OCI-M2 (cell line): ENCODE measurements around the gene KLKB1.
"Not testable (repeated sequence)": the region's sequence is repeated elsewhere in the genome, so short reads cannot be mapped to it uniquely, and the experiment has no call there.

Experiments used
- DNase-seq: peaks from one replicate; lab custom pipeline; 2025; ENCODE audit not compliant: unreplicated experiment; lab: John Stamatoyannopoulos, UW

Gene KLKB1

DNA sequence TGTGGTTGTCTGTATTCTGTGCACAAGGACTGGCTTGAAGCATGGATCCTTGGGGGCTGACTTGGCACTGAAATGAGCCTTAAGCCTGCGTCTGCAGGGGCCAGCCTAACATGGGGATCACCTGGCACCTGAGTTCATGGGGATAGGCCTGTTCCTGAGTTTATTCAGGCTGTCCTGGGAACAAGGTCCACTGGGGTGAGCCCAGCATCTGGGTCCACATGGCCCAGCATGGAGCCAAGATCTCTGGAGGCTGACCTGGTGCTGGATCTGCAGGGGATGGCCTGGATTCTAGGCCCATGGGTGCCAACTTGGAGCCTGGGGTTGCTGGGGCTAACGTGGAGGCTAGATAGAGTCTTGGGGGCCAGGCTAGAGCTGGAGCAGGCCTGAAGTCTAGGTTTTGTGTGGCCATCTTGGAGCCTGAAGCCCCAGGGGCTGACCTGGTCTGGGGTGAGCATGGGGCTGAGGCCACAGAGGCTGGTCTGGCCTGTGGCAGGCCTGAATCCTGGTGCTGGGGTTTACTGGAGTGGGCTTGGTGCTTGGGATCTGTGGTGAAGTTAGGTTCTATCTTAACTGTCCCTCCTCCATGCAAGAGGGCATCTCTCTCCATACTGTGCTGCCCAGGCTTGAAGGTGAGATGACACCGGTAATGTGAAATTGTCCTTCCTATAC lies 652 bp upstream of the KLKB1 start:
- DNase-seq: no peak

DNA sequence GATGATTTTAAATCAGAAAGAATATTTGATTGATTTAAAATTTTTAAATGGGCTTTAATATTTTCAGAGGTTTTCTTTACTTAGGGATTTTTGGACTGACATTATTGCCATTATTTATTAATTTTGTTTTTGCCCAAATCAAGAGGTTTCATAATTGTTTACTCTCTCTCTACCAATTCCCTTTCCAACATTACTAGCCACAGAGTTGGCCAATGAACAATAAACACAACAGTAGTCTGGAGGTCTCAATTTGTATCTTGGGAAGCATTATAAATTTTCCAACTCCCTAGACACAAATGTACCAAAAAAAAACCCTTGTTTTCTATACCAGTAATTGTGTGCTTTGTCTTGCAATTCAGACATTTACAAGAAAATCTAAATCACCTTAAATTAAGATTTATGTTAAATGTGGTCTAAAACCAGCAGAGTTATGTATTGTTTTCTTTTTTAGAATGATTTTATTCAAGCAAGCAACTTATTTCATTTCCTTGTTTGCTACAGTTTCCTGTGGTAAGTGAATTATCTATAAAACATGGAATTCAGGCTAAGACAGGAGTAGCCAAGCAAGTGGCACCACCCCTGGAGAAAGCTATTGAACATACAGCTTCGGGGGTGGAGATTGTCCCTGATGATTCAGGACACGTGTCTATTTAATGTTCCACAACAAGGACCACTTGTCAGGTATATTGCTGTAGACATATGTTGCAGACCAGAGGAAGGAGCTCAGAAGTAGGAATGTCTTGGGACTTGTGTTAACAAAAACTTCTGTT lies 622 bp downstream of the KLKB1 start:
- no peak for DNase-seq

DNA sequence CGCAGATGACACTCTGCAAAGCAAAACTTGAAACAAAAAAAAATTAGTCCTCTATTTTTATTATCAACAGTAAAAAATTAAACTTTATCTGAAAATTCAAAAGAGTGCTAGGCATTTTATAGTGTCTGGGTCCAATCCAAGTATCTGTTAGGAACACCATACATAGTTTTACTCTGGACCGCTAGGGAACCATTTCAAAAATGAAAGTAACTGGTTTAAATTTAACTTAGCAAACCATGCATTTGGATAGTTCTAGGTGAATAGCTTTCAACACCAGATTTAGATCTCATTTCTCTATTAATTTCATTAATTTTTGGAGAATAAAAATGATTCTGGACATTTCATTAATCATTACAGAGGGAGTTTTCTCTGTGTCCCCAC lies 1.2 kb downstream of the KLKB1 start:
- DNase-seq: no peak

DNA sequence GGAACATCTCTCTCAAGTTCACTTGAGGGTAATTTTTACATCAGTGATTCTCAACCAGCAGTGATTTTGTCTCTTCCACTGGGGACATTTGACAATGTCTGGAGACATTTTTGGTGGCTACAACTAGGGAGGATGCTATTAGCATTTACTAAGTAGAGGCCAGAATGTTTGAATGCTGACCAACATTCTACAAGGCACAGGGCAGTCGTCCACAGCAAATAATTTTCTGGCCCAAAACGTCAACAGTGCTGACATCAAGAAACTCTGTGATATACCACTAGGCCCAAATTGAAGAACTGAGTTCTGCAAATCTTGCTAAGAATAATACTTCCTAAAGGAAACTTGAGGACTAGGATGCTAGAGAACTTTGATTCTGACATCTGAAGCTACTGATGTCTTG lies 7.1 kb downstream of the KLKB1 start:
- DNase-seq: no peak

DNA sequence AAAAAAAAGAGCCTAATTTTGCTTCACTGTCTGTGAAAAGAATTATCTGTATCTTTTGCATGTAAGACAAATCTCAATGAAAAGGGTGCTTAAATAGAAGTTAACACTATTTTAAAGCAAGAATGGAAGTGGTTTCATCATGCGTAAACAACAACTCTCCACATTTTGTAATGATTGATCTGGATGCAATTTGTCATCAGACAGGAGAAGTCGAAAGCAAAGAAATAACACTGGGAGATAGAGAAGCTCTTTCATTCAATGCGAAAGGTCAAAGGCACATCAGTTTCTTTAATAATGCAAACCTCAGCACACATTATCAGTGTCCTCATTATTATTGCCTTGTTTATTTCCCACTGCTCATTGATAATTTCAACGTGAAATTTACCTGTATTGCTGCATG lies 8.8 kb downstream of the KLKB1 start:
- no peak for DNase-seq

DNA sequence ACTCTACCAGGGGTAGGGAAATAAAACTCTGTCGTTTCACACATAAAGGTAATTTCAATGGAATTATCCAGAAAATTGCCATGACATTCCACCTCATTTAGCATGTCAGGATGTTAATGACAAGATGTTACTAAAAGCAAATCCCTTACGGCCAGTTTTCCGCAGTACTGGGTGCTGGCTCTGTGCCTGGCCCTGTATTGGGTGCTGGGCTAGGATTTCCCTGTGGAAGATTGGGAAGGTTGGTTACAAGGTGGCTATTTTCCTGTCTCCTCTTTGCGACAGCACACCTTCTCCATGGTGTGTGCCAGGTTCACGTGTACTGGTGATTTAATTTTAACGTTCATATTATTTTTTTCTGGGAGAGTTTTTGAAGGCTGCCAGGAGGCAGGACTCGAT lies 13.1 kb downstream of the KLKB1 start:
- DNase-seq: no peak

DNA sequence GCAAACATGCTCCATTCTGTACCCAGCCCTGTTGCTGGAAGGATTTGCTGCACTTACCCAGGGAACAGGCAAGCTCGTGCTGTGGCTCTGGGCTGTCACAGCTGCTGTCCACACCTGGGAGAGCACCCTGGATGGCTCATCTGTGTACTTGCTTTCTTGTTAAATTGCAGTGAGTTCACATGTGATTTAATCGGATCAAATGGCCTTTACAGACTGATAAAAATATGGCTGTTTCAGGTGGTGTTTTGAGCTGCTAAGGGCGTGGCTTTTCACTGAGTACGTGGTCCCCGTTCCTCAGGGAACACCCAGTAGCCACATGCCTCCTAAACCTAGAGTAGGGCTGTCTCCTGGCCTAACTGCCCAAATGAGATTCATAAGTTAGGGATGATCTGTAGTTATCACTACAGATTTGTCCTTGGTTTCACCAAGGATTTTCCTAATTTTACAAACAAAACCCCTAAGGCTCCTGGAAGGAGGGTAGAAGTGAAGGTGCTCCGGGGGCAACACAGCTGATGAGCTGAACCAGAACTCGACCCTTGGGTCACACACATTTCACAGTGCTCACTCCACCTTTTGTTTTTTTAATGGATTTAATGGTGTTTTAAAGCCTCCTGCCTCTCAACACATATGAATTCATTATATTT lies 13.7 kb downstream of the KLKB1 start:
- no peak for DNase-seq

DNA sequence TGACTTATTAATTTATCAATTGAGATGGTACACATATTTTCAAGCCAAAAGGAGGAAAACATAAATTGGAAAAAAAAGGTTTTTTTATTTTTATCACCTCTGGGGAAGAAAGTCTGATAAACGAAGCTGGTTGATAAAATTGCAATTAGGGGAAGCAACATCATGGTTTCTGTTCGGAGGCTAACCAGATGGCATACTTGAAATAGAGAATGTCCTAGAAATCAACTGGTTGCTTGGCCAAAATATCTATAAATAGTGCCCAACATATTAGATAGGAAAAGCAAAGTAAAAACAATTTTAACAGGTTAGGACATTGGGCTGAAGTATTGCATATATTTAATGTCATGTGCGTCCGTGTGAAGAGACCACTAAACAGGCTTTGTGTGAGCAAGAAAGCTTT lies 14.3 kb downstream of the KLKB1 start:
- DNase-seq: no peak

DNA sequence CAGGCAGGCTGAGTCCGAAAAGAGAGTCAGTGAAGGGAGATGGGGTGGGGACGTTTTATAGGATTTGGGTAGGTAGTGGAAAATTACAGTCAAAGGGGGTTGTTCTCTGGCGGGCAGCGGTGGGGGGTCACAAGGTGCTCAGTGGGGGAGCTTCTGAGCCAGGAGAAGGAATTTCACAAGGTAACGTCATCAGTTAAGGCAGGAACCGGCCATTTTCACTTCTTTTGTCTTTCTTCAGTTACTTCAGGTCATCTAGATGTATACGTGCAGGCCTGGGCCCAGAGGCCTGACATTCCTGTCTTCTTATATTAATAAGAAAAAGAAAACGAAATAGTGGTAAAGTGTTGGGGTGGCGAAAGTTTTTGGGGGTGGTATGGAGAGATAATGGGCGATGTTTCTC lies 14.7 kb downstream of the KLKB1 start:
- not testable (repeated sequence) for DNase-seq

DNA sequence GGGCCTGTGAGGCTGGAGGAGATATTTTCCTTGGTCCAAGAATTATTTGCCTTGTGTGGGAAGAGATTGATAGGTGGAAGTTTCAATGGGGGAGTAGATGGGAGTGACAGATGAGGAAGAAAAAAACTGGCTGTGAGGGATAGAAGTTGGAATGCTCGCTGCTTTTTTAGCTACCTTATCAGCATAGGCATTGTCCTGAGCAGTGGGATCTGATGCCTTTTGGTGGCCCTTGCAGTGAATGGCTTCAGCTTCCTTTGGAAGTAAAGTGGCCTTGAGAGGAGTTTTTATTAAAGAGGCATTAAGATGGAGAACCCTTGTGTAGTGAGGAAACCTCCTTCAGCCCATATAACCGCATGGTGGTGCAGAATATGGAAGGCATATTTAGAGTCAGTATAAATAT lies 16.0 kb downstream of the KLKB1 start:
- DNase-seq: no peak

DNA sequence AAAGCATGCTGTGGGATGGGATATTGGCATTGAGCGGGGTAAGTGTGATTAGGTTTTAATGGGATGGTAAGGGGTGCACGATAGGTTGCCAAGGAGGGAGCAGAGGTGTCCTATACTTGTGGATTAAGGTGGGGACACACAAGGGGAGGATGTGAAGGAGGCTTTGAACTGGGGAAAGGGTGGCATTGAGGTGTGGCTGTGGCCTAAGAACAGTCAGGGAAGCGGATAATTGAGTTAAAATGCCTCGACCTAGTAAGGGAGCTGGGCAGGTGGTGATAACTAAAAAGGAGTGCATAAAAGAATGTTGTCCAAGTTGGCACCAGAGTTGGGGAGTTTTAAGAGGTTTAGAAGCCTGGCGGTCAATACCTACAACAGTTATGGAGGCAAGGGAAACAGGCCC lies 17.5 kb downstream of the KLKB1 start:
- no peak for DNase-seq

DNA sequence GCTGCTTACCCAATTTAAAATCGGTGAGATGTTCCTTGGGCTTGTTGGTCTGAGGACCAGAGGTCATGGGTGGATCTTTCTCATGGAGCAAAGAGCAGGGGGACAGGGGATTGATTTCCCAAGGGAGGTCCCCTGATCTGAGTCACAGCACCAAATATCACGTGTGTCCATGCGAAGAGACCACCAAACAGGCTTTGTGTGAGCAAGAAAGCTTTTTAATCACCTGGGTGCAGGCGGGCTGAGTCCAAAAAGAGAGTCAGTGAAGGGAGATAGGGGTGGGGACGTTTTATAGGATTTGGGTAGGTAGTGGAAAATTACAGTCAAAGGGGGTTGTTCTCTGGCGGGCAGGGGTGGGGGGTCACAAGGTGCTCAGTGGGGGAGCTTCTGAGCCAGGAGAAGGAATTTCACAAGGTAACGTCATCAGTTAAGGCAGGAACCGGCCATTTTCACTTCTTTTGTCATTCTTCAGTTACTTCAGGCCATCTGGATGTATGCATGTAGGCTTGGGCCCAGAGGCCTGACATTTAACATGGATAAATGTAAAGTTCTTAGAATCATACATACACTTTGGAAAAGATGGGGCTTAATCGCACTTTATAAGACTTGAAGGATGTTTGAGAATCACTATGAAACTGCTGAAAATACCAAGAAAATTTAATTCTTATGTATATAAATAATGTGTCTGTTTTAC lies 19.9 kb downstream of the KLKB1 start:
- not testable (repeated sequence) for DNase-seq

DNA sequence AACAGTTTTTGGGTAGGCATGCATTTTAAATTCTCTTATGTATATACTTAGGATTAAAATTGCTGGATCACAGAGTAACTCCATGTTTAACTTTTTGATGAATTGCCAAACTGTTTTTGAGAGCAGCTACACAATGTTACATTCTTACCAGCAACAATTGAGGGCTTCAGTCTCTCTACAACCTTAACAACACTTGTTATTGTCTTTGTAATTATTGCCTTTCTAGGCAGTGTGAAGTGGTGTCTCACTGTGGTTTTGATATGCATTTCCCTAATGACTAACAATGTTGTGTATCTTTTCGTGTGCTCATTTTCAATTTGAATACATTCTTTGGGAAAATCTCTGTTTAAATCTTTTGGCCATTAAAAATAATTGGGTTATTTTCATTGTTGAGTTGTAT lies 21.3 kb downstream of the KLKB1 start:
- DNase-seq: no peak

DNA sequence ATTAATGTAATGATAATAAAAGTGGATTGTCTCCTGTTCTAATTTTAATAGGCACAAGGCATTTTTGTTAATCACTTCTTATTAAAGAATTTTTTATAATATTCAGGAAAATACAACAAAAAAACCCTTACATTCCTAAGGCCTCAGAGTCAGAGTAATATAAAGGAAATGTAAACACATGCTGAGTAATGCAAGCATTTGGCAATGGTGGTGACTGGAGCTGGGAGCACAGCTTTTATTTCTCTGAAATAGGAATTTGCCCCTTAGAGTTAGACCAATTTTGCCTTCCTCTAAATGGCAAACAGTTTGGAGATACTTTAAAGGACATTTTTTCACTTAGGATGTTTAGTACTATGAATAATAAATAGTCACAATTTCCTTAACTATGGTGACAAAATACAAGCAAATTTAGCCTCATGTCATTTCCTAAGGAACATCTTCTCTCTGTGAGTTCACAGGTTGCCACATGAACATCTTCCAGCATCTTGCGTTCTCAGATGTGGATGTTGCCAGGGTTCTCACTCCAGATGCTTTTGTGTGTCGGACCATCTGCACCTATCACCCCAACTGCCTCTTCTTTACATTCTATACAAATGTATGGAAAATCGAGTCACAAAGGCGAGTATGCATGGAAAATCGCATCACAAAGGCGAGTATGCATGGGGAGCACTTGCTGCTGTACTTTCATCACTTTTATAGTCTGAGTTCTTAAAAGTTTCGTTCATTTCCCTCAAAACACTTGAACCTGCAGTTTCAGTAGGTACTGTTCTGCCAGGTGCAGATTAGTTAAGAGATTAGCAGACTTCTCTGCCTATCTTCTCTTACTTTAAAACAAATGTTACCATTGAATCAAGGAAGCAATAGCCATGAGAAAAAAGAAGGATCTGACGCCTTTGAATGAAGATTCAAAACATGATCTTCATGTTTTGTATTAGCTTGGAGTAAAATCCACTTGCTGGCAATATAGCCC lies 22.8 kb downstream of the KLKB1 start:
- DNase-seq: no peak

DNA sequence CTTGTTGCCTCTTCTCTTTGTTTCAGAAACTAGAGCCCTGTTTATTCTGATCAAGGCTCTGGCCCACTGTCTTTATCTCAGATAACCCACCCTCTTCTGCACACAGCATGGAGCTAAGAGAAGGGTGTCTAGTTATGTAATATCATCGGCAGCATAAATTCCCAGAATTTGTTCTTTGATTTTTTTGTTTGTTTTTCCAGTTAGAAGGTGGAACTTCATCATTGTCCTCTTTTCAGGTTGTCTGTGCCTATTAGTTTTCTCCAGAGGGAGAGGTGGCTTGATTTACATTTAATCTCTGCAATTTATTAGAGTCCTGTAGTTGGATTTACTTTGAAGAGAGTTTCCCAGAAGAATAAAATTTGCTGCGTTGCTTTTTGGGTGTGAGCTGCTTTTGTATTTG lies 23.5 kb downstream of the KLKB1 start:
- no peak for DNase-seq

DNA sequence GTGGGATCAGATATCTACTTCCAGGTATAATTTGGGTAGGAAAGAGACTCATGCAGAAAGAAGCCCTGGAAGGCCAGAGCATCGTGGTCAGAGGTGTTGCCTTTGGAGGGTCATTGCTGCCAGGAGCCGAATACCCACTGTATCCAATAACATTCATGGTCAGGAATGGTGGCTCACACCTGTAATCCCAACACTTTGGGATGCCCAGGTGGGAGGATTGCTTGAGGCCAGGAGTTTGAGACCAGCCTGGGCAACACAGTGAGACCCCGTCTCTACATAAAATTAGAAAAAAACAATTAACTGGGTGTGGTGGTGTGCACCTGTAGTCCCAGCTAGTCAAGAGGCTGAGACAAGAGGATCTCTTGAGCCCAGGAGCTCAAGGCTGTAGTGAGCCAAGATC lies 27.8 kb downstream of the KLKB1 start:
- DNase-seq: no peak

DNA sequence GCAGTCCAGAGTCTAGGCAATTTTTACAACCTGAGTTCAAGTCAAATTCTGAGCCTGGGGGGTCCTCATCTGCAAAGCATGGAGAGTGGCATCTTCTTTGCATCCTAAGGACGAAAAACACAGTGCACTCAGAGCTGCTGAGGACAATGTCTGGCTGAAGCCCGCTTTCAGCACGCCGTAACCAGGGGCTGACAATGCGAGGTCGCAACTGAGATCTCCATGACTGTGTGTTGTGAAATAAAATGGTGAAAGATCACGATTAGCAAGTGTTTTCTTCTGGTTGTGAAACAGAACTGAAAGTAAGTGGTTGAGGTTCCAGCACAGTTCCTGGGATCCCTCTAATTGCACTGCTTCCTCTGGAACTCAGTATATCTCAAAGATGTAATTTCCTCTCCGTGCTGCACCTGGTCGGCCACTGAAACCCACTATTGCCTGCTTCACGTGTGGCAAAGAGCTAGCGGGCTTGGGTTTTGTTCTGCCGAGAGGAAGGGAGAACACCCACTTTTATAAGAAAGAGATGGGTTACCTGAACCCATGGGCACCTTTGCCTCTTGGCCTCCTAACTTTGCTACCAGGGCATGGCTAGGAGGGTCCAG lies 31.0 kb downstream of the KLKB1 start:
- no peak for DNase-seq

DNA sequence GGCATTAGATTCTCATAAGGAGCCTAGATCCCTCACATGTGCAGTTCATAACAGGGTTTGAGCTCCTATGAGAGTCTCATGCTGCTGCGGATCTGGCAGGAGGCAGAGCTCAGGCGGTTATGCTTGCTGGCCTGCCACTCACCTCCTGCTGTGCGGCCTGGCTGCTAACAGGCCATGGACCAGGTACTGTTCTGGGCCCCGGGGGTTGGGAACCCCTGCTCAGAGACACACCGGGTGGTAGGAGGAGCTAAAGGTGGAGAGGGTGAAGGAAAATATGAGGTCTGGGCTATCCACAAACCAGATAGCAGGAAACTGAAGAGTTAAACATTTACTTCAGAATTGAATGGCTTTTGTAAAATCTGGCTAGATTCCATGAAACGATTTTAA lies 32.8 kb downstream of the KLKB1 start:
- DNase-seq: no peak

DNA sequence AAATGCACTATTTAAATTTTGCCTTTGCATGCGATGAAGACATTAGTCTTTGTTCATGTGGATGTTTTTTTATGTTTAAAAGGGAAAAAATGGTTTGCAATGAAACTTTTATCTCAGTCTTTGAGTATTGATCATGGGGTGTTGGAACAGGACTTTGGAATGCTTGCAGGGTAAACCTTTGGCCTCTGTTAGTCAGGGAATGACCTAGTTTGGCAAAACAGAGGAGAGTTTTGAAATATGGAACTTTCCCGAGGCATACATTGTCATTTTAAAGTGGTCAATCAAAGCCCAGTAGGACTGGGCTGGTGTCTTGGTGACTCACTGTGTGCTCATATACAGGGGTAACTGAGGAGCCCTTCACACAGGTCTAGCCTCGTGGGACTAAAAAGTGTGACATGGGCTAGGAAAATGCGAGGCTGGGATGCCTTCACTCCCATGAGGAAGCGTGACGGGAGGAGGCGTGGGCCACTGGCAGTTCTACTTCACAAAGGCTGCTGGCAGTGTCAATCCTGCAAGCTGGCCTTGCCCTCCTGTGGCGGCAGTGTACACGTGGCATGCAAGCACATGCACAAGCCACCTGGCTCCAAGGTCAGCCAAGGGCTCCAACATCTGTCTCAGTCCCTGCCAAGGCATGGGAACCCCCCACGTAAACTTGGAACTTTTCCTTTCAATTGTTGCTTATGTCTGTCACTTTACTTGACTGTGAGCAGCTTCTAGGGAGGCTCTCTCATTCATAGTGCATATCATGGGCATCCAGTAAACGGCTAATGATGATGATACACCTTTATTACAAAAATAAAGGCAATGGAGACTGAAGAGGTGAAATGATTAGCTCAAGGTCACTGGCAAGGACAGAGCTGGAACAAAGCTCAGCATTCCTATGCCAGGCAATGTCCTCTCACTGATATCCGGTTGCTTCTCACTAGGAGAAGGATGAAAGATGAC lies 33.5 kb downstream of the KLKB1 start:
- DNase-seq: no peak
